NCI-H345 (cell line): ENCODE data around the gene NUF2.
"Not testable (repeated sequence)": the region's sequence is repeated elsewhere in the genome, so short reads cannot be mapped to it uniquely, and the experiment has no call there.

Experiments used
- DNase-seq: peaks from one replicate; lab custom pipeline; 2025; lab: John Stamatoyannopoulos, UW

NUF2 gene

GRCh38 chr1:163321311-163322305 lies at the start of gene NUF2:
NUF2 (plus strand) TSS chr1:163321954; CDS start chr1:163326052, 4,098 bp downstream.
- peak; percentile 99 for DNase-seq

GRCh38 chr1:163273766-163274441 lies 47.9 kb upstream of the NUF2 start:
- no peak for DNase-seq

- no peak for DNase-seq
Observed at GRCh38 chr1:163275222-163275621, 46.5 kb upstream of the NUF2 start.

GRCh38 chr1:163278602-163279001 lies 43.2 kb upstream of the NUF2 start:
- DNase-seq, result no peak

- DNase-seq, result not testable (repeated sequence)
Observed at GRCh38 chr1:163284867-163285266, 36.9 kb upstream of the NUF2 start.

GRCh38 chr1:163290025-163290640 lies 31.6 kb upstream of the NUF2 start:
- DNase-seq, result peak; percentile 40

- DNase-seq, result no peak
Observed at GRCh38 chr1:163291461-163291860, 30.3 kb upstream of the NUF2 start.

- DNase-seq, result not testable (repeated sequence)
Observed at GRCh38 chr1:163292153-163292552, 29.6 kb upstream of the NUF2 start.

- DNase-seq, result not testable (repeated sequence)
Observed at GRCh38 chr1:163293497-163293896, 28.3 kb upstream of the NUF2 start.

GRCh38 chr1:163295949-163296348 lies 25.8 kb upstream of the NUF2 start:
- no peak for DNase-seq

- no peak for DNase-seq
Observed at GRCh38 chr1:163296504-163297263, 25.1 kb upstream of the NUF2 start.

GRCh38 chr1:163298365-163298764 lies 23.4 kb upstream of the NUF2 start:
- DNase-seq, result no peak

- no peak for DNase-seq
Observed at GRCh38 chr1:163300568-163300967, 21.2 kb upstream of the NUF2 start.

- no peak for DNase-seq
Observed at GRCh38 chr1:163303561-163303960, 18.2 kb upstream of the NUF2 start.

- DNase-seq, result no peak
Observed at GRCh38 chr1:163305441-163305840, 16.3 kb upstream of the NUF2 start.

GRCh38 chr1:163307479-163308171 lies 14.1 kb upstream of the NUF2 start:
- no peak for DNase-seq

- DNase-seq, result no peak
Observed at GRCh38 chr1:163308811-163309210, 12.9 kb upstream of the NUF2 start.

GRCh38 chr1:163315773-163316374 lies 5.9 kb upstream of the NUF2 start:
- DNase-seq, result peak; percentile 21

- DNase-seq, result no peak
Observed at GRCh38 chr1:163320891-163321290, 863 bp upstream of the NUF2 start.

- not testable (repeated sequence) for DNase-seq
Observed at GRCh38 chr1:163323339-163323738, 1.6 kb downstream of the NUF2 start.

- no peak for DNase-seq
Observed at GRCh38 chr1:163331116-163331515, 9.4 kb downstream of the NUF2 start.
